Retinal pigment epithelial cell (primary cell): Measurements from ENCODE around the gene POLR1C.

Experiments used
- DNase-seq: peaks from one replicate; pipeline ENCODE4 v3.0.0-alpha.2; 2010; ENCODE audit warnings: low read depth
- H3K4me3 ChIP-seq: 2 replicates; pipeline ENCODE4 v1.5.1; 2011; ENCODE audit warnings: mild to moderate bottlenecking, low read length, control low read depth, moderate library complexity
- CTCF ChIP-seq: conservative IDR thresholded peaks from 2 replicates; pipeline ENCODE4 v1.5.1; 2011; ENCODE audit warnings: low read depth, low read length, control low read depth, inconsistent platforms

POLR1C gene

GRCh38 chr6:43472515-43472914, 44.4 kb upstream of the POLR1C start:
- no peak for TF ChIP-seq CTCF
- H3K4me3 ChIP-seq, result no peak overlapping the region
- no peak for DNase-seq

DNA sequence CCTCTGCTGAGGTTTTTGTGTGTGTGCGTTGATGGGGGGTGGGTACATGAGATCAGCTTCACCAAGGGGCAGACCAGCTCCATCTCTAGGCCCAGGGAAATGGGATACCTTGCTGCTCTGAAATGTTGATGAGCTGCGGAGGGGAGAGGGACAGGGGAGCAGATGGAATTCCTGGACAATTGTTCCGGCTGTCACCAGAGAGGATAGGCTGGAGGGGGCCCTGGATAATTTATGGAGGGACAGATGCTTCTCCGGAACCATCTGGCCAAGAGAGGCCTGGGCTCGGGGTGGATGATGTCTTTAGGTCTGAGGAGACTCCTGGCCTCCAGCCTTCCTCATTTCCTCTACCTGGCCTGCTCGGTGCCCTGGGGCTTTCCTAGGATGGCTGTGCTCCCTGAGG, 41.4 kb upstream of the POLR1C start:
- H3K4me3 ChIP-seq, result no peak overlapping the region
- TF ChIP-seq CTCF, result no peak
- DNase-seq, result no peak

- no peak for DNase-seq
- peak overlapping the region; percentile 77 for H3K4me3 ChIP-seq
- TF ChIP-seq CTCF, result no peak
These were observed 40.1 kb upstream of the POLR1C start for GRCh38 chr6:43476746-43477145.

- H3K4me3 ChIP-seq, result peak within 1 kb of the TSS; percentile 77
- TF ChIP-seq CTCF, result no peak
- no peak for DNase-seq
These were observed 39.5 kb upstream of the POLR1C start, which contains the start of gene TJAP1 for GRCh38 chr6:43477235-43478007. Gene TJAP1, plus strand, starts transcription at chr6:43477570. Its CDS starts 21,432 bp downstream, at chr6:43499002.

DNA sequence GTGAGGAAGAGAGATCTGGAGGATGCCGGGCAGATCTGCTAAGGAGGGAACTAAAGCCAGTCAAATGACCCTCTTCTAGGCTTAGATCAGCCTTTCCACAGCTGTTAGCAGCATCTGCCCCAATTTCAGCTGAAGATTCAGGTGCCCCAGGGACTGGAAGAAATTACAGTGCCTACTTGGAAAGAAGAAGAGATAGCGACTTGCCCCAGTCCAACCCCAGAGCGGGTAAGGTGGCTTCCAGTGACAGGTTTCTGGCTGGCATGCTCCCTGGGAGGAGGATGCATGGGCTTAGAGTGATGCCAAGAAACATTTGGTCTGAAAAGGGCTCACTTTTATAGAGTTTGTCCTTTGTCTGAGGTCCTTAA, 38.9 kb upstream of the POLR1C start:
- TF ChIP-seq CTCF, result no peak
- H3K4me3 ChIP-seq, result peak overlapping the region; percentile 77
- DNase-seq, result no peak

DNA sequence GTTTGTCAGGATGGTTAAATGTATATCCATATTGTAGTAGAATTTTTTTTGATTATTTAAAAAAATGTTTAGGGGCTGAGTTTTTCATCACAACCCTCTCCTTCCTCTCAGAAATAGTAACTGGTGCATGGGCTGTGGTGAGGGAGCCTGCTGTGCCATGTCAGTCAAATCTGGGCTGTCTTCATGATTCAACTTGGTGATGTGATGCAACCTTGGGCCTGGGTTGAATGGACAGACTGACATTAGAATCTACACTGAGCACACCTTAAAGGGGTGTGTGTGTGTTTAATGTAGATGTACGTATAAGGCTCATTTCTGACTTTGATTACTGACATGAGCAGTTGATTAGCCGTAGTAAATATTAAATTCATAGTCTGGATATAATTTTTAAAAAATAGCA, 35.8 kb upstream of the POLR1C start:
- DNase-seq, result no peak
- TF ChIP-seq CTCF, result no peak
- H3K4me3 ChIP-seq, result no peak overlapping the region

- H3K4me3 ChIP-seq, result no peak overlapping the region
- TF ChIP-seq CTCF, result no peak
- no peak for DNase-seq
These were observed 35.2 kb upstream of the POLR1C start for GRCh38 chr6:43481591-43482236.
